K562 (cell line): ENCODE data around the gene MXRA7. TPM values are rescaled to one million over a fixed set of nuclear protein-coding genes. Genes with fewer than 3 reads are reported as not detected.

ENCODE experiments used
- ATAC-seq: fragments of 200-7000 bp; cut with Tn5 transposase; 3 replicates; pipeline ENCODE4 v1.9.1; 2020; ENCODE audit warnings: moderate library complexity
- BruUV-seq: library from RNA; stranded (reverse); fragments of 400-500 nt; replicated peaks from 2 replicates; lab custom pipeline; 2021; lab: Mats Ljungman, UMichigan
- CTCF ChIA-PET: fragments of 300-600 bp; formaldehyde crosslinking; extraction: SDS; loops from one replicate; lab custom pipeline; 2021; ENCODE audit warnings: low intra/inter-chr PET ratio; lab: Yijun Ruan, JAX
- POLR2A ChIA-PET: fragments of 300-600, 350-650 bp; sonication (Branson Sonifier 250); formaldehyde crosslinking; extraction: SDS; loops from one replicate; lab custom pipeline; 2021; ENCODE audit warnings: antibody characterized with exemption, inconsistent platforms; lab: Yijun Ruan, JAX
- DNase-seq, 4 experiments: peaks; one replicate each; pipeline versions ENCODE4 v3.0.0 to v3.0.0-alpha.2; 2011 to 2018; ENCODE audit warnings: low spot score in 3 of 4, mixed read lengths in 3 of 4; ENCODE audit errors: extremely low read depth in 1 of 4
- FAIRE-seq: peaks from 2 replicates; lab custom pipeline; 2011; peaks lifted over from hg19 to GRCh38; lab: Jason Lieb, UNC
- H2AFZ ChIP-seq: 2 replicates; pipeline ENCODE4 v1.6.0; 2011; ENCODE audit warnings: low read depth, low read length, control low read depth, inconsistent platforms
- H3K27ac ChIP-seq: fragments of 200-600 bp; 3 replicates; pipeline ENCODE4 v1.8.0; 2011; ENCODE audit warnings: low read depth, mild to moderate bottlenecking, control low read depth, inconsistent platforms, low read length, moderate library complexity, mixed read lengths; ENCODE audit errors: extremely low read depth
- H3K27me3 ChIP-seq, 2 experiments: fragments of 300-600 bp in 1 of 2; 2 replicates in 1 of 2; 3 replicates in 1 of 2; pipeline versions ENCODE4 v1.6.0 to v1.8.0; 2011; ENCODE audit warnings: inconsistent platforms in 2 of 2, low read length in 2 of 2, mild to moderate bottlenecking in 1 of 2, mixed read lengths in 1 of 2, moderate library complexity in 1 of 2; ENCODE audit not compliant: control insufficient read depth in 2 of 2, insufficient read depth in 2 of 2
- H3K36me3 ChIP-seq: fragments of 300-600 bp; 3 replicates; pipeline ENCODE4 v1.8.0; 2011; ENCODE audit warnings: mild to moderate bottlenecking, low read length, inconsistent platforms; ENCODE audit not compliant: control insufficient read depth, insufficient read depth
- H3K4me1 ChIP-seq, 2 experiments: fragments of 200-600 bp in 1 of 2; replicated peaks in 1 of 2; 2 replicates in 1 of 2; 3 replicates in 1 of 2; pipeline versions ENCODE4 v1.5.1 to v1.8.0; 2011; ENCODE audit warnings: inconsistent platforms in 2 of 2, low read length in 2 of 2, mild to moderate bottlenecking in 1 of 2, mixed read lengths in 1 of 2, moderate library complexity in 1 of 2; ENCODE audit not compliant: control insufficient read depth in 2 of 2, insufficient read depth in 2 of 2
- H3K4me2 ChIP-seq: 2 replicates; pipeline ENCODE4 v1.6.1; 2011; ENCODE audit warnings: low read length, control low read depth, inconsistent platforms, mixed read lengths; ENCODE audit not compliant: insufficient read depth
- H3K4me3 ChIP-seq: fragments of 200-600 bp; sonication (generic), shearing (Covaris generic); 2 replicates; pipeline ENCODE4 v1.5.1; 2016; ENCODE audit warnings: control low read depth, inconsistent platforms
- H3K79me2 ChIP-seq: fragments of 200-600 bp; 3 replicates; pipeline ENCODE4 v1.8.0; 2011; ENCODE audit warnings: low read length, inconsistent platforms; ENCODE audit not compliant: control insufficient read depth, insufficient read depth
- H3K9ac ChIP-seq, 2 experiments: 2 replicates each; pipeline versions ENCODE4 v1.6.0 to v1.6.1; 2011; ENCODE audit warnings: low read depth in 2 of 2, low read length in 2 of 2, control low read depth in 1 of 2, inconsistent platforms in 1 of 2, mild to moderate bottlenecking in 1 of 2, mixed read lengths in 1 of 2; ENCODE audit not compliant: insufficient read depth in 1 of 2
- H3K9me1 ChIP-seq: one replicate; pipeline ENCODE4 v1.6.0; 2011; ENCODE audit warnings: inconsistent platforms, mild to moderate bottlenecking, low read length, moderate library complexity; ENCODE audit not compliant: control insufficient read depth, insufficient read depth
- H3K9me3 ChIP-seq: replicated peaks from 2 replicates; pipeline ENCODE4 v1.5.1; 2011; ENCODE audit warnings: low read depth, low read length, inconsistent platforms; ENCODE audit not compliant: control insufficient read depth, insufficient read depth
- H4K20me1 ChIP-seq: replicated peaks from 2 replicates; pipeline ENCODE4 v1.6.1; 2011; ENCODE audit warnings: low read length, inconsistent platforms, mixed read lengths; ENCODE audit not compliant: control insufficient read depth, insufficient read depth
- GATAD2B ChIP-seq: fragments of 450-650 bp; IDR thresholded peaks from 2 replicates; pipeline ENCODE4 v1.6.1; 2017; ENCODE audit warnings: mild to moderate bottlenecking, borderline replicate concordance
- HMG20A ChIP-seq: fragments of 450-650 bp; formaldehyde crosslinking; conservative IDR thresholded peaks from 2 replicates; pipeline ENCODE4 v1.4.0; 2020; ENCODE audit warnings: mild to moderate bottlenecking, mixed read lengths
- PREB ChIP-seq: sonication (generic); formaldehyde crosslinking; IDR thresholded peaks from 2 replicates; pipeline ENCODE4 v1.8.1; 2023; ENCODE audit warnings: mild to moderate bottlenecking, missing genetic modification reagents
- TEAD2 ChIP-seq: fragments of 450-650 bp; IDR thresholded peaks from 2 replicates; pipeline ENCODE4 v1.6.1; 2016; ENCODE audit warnings: missing genetic modification characterization, control low read depth, missing compliant biosample characterization
- ZC3H4 ChIP-seq: sonication (generic); formaldehyde crosslinking; IDR thresholded peaks from 2 replicates; pipeline ENCODE4 v1.9.0; 2021; ENCODE audit warnings: missing genetic modification reagents, borderline replicate concordance
- ZNF511 ChIP-seq: sonication (generic); formaldehyde crosslinking; IDR thresholded peaks from 2 replicates; pipeline ENCODE4 v1.8.0; 2022; ENCODE audit warnings: mild to moderate bottlenecking, missing genetic modification reagents
- WGBS: fragments of 100-300 bp; shearing (Covaris generic); methylation state at CpG from one replicate; pipeline ENCODE4 v1.1.6; 2016; ENCODE audit warnings: low coverage, mixed read lengths; ENCODE audit not compliant: insufficient coverage; ENCODE audit errors: missing lambda C conversion rate; 5-methylcytosine and 5-hydroxymethylcytosine counted together
- in situ Hi-C: fragments of 300-500 bp; cut with MboI; formaldehyde crosslinking; loops from 4 replicates; pipeline ENCODE4 v1.15.0; 2018; ENCODE audit warnings: inconsistent platforms, mixed read lengths
- intact Hi-C: fragments of 100-400 bp; cut with micrococcal nuclease; formaldehyde crosslinking; loops from 2 replicates; pipeline ENCODE4 v1.14.2; 2022
- polyA plus RNA-seq, 8 experiments: library from polyadenylated mRNA; depleted of rRNA in 4 of 8; stranded (reverse) in 5 of 8; unstranded in 3 of 8; fragments of >200 nt; fragmentation: Nextera tagmentation in 2 of 8; fragmentation: Illumina TruSeq in 1 of 8; extraction: Ambion mirVana in 2 of 8; extraction: Trizol in 1 of 8; gene quantifications; 2 replicates each; pipeline versions ENCODE4 v1.2.1 to v1.2.3, GENCODE V29; 2011 to 2014; ENCODE audit warnings: inconsistent platforms in 1 of 8, missing spikeins in 1 of 8
- total RNA-seq, 7 experiments: library from RNA; depleted of rRNA in 6 of 7; stranded (reverse); fragments of >200 nt in 6 of 7; fragmentation: Illumina TruSeq in 2 of 7; extraction: Trizol in 2 of 7; gene quantifications; 2 replicates each; pipeline versions ENCODE4 v1.2.1 to v1.2.3, GENCODE V29; 2011 to 2021; ENCODE audit warnings: low replicate concordance in 1 of 7

The MXRA7 gene
- total and polyA plus RNA-seq, 9 of the 15 experiments (the other 6 are each of a cell fraction or from before 2014, with no cell fraction given) = 2.6 to 38.4 (median 14.3) TPM

DNA sequence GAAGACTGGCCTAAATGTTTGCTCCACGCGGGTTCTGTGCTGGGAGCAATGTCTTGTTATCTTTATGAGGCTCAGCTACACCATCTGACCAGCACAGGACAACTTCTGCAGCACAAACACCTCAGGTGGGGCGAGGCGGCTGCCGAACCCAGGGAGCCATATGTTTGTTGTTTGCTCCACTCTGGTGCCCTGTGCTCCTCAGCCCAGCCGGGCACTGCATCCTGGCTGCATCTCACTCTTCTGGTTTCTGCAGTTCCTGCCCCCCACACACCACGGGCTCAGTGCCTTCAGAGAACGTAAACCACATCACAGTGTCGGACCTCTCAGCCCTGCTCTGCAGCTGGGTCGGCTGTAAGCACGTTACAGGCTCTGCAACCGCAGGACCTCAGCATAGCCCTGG, 32.4 kb downstream of the MXRA7 start:
- Histone ChIP-seq H3K4me3 (no peak overlapping the region), H3K27me3 (no peaks in the 10 kb centered on the region), H4K20me1 (no peaks in the 10 kb centered on the region; the same call in none of the 2 replicates), H3K4me2 (no peak overlapping the region), H3K4me1 (peaks cover 19 to 33% of the 10 kb centered on the region in 2 experiments), H2AFZ (no peak overlapping the region), H3K9me1 (no peaks in the 10 kb centered on the region), H3K9me3 (no peaks in the 10 kb centered on the region), H3K79me2 (no peaks in the 10 kb centered on the region), H3K36me3 (no peaks in the 10 kb centered on the region), H3K27ac (no peak overlapping the region), H3K9ac (peak overlapping the region in 1 of 2 experiments; percentile 32; a peak in 1 of 4 replicates)
- DNase-seq (peak in 1 of 4 experiments; percentile 3), ATAC-seq (no peak), FAIRE-seq (no peak)
- intact Hi-C loops (no loop called here), in situ Hi-C loops (no loop called here)
- no TSS peak for BruUV-seq
- TF ChIP-seq HMG20A (CRISPR knock-in tag) (no peak), GATAD2B (no peak), PREB (CRISPR knock-in tag) (no peak), ZNF511 (CRISPR knock-in tag) (no peak), ZC3H4 (CRISPR knock-in tag) (no peak), TEAD2 (no peak)
- POLR2A ChIA-PET = no interaction called here
- CTCF ChIA-PET = no interaction called here
- WGBS = 49% methylated on average over 12 of the region's 12 CpGs
